ENCODE data around the gene OR5T2. TPM values are rescaled to one million over a fixed set of nuclear protein-coding genes. Genes with fewer than 3 reads are reported as not detected.
"Not testable (repeated sequence)": the region's sequence is repeated elsewhere in the genome, so short reads cannot be mapped to it uniquely, and the experiment has no call there.

The OR5T2 gene
- not detected for total RNA-seq
- polyA plus RNA-seq = not detected

DNA sequence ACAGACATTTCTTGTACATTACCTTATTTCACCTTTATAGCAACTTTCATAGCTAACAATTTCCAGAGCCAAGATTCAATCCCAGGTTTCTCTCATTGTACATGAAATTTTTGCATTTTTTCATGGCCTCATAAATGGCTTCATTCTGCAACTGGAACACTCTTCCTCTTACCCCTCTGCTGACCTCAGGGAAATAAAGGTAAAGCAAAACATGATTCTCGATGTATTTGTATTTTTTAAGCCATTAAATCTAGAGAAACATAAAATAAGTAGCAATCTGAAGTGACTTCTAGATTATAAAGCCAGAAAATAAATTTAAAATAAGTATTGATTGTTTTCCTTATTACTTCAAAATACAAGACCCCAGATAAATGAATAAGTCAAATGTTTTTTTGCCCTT, at the start of gene OR5T2:
Gene OR5T2, minus strand, starts transcription at position 101 of the 400 bp plus-strand sequence. CDS start 1,193 bp downstream, outside the sequence.
- H3K4me1 Mint-ChIP-seq = no peaks in the 10 kb centered on the region
- H3K36me3 Mint-ChIP-seq = no peaks in the 10 kb centered on the region
- no peaks in the 10 kb centered on the region for H3K27me3 Mint-ChIP-seq
- Histone ChIP-seq H3K9me3 (ENCODE audit: control insufficient read depth in 2 of 2, low read length in 2 of 2) (peaks cover 0 to 4% of the 10 kb centered on the region in 2 experiments), H3K4me3 (ENCODE audit: low read depth, low read length) (no peak within 1 kb of the TSS), H3K27me3 (ENCODE audit: control insufficient read depth, insufficient read depth, low read length) (no peaks in the 10 kb centered on the region), H3K36me3 (ENCODE audit: control insufficient read depth, insufficient read depth, low read length) (no peaks in the 10 kb centered on the region), H3K4me1 (ENCODE audit: control insufficient read depth, insufficient read depth, low read length, poor library complexity, severe bottlenecking) (no peaks in the 10 kb centered on the region), H3K27ac (ENCODE audit: insufficient read depth, low read length, poor library complexity, severe bottlenecking) (no peak within 1 kb of the TSS)
- no peak within 1 kb of the TSS for H3K4me3 Mint-ChIP-seq
- peaks cover 2 to 17% (median 6%) of the 10 kb centered on the region in 7 donors for H3K9me3 Mint-ChIP-seq
- DNase-seq = no peak
- no peak within 1 kb of the TSS for H3K27ac Mint-ChIP-seq
- no peak for ATAC-seq (ENCODE audit: low read depth in 2 of 2)

DNA sequence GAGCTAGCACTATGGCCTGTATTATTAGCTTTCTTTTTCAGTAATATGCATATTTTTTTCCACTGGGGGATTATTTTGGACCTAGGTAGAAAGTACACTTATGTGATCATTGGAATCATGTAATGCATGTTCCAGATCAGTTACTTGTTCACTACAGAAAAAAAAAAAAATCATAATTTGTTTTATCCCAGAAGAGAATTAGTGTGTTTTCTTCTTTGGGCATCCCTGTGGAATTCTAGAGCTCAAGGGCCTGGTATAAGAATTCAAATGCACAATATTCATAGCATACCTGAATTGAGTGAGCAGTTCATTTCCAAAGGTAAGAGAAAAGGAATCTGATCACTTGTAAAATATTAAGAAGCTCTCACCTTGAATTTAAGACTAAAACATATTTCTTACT, 39.8 kb upstream of the OR5T2 start, which contains the start of gene OR5T1:
Gene OR5T1, plus strand, starts transcription at position 301 of the 400 bp plus-strand sequence. CDS start 1,485 bp downstream, outside the sequence.
- Mint-ChIP-seq H3K9me3 (peaks cover 3 to 23% (median 8%) of the 10 kb centered on the region in 7 donors), H3K4me3 (no peak within 1 kb of the TSS), H3K27ac (no peak within 1 kb of the TSS), H3K4me1 (no peaks in the 10 kb centered on the region), H3K27me3 (no peaks in the 10 kb centered on the region), H3K36me3 (no peaks in the 10 kb centered on the region)
- no peak for ATAC-seq (ENCODE audit: low read depth in 2 of 2)
- no peak for DNase-seq
- Histone ChIP-seq H3K27me3 (ENCODE audit: control insufficient read depth, insufficient read depth, low read length) (no peaks in the 10 kb centered on the region), H3K36me3 (ENCODE audit: control insufficient read depth, insufficient read depth, low read length) (no peaks in the 10 kb centered on the region), H3K9me3 (ENCODE audit: control insufficient read depth in 2 of 2, low read length in 2 of 2) (peaks cover 0 to 5% of the 10 kb centered on the region in 2 experiments), H3K4me1 (ENCODE audit: control insufficient read depth, insufficient read depth, low read length, poor library complexity, severe bottlenecking) (no peaks in the 10 kb centered on the region), H3K4me3 (ENCODE audit: low read depth, low read length) (no peak within 1 kb of the TSS), H3K27ac (ENCODE audit: insufficient read depth, low read length, poor library complexity, severe bottlenecking) (no peak within 1 kb of the TSS)

DNA sequence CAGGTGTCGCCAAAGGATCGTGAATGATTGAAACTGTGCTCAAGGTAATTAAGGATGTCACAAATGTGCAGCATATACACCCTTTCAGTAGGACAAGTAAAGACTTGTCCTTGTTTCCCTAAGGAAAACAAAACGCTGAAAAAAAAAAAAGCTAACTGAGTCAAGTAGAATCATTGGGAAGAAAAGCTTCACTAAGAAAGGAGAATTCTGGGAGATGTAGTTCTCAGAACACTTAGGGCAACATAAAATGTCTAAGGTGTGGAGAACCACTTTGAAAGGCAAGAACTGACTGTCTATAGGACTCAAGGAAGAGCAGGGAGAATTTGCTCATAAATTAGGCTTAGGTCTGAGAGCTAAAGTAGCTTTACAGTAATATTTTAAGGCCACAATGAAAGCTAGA, 37.0 kb upstream of the OR5T2 start:
- no peaks in the 10 kb centered on the region for H3K36me3 Mint-ChIP-seq
- H3K27ac Mint-ChIP-seq = no peak overlapping the region
- no peak overlapping the region for H3K4me3 Mint-ChIP-seq
- no peak for DNase-seq
- peaks cover 0 to 1% of the 10 kb centered on the region in 2 experiments for H3K9me3 ChIP-seq (ENCODE audit: control insufficient read depth in 2 of 2, low read length in 2 of 2)
- H3K27ac ChIP-seq (ENCODE audit: insufficient read depth, low read length, poor library complexity, severe bottlenecking) = no peak overlapping the region
- H3K9me3 Mint-ChIP-seq = peaks cover 0 to 20% (median 3%) of the 10 kb centered on the region in 7 donors
- no peak overlapping the region for H3K4me3 ChIP-seq (ENCODE audit: low read depth, low read length)
- H3K4me1 Mint-ChIP-seq = no peaks in the 10 kb centered on the region
- H3K4me1 ChIP-seq (ENCODE audit: control insufficient read depth, insufficient read depth, low read length, poor library complexity, severe bottlenecking) = no peaks in the 10 kb centered on the region
- ATAC-seq (ENCODE audit: low read depth in 2 of 2) = no peak
- no peaks in the 10 kb centered on the region for H3K27me3 ChIP-seq (ENCODE audit: control insufficient read depth, insufficient read depth, low read length)
- no peaks in the 10 kb centered on the region for H3K27me3 Mint-ChIP-seq
- H3K36me3 ChIP-seq (ENCODE audit: control insufficient read depth, insufficient read depth, low read length) = no peaks in the 10 kb centered on the region

DNA sequence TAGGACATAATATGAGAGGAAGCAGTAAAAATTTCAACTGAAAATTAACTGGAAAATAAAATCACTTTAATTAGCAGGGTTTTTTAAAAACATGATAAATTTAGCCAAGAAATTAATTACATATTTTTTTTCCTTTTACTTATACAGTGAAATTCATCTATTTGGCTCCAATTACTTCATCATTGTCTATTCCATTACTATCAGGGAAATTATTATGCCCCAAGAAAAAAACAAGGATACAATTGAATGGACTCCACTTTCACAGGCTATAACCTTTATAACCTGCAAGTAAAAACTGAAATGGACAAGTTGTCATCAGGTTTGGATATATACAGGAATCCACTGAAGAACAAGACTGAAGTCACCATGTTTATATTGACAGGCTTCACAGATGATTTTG, 17.9 kb upstream of the OR5T2 start, which contains the start of gene OR5T3:
Gene OR5T3, plus strand, starts transcription at position 301 of the 400 bp plus-strand sequence. Its CDS starts 0 bp downstream, at position 301.
- ATAC-seq (ENCODE audit: low read depth in 2 of 2) (no peak), DNase-seq (no peak)
- no peaks in the 10 kb centered on the region for H3K36me3 Mint-ChIP-seq
- no peaks in the 10 kb centered on the region for H3K4me1 Mint-ChIP-seq
- peaks cover 0 to 20% (median 4%) of the 10 kb centered on the region in 7 donors for H3K9me3 Mint-ChIP-seq
- H3K9me3 ChIP-seq (ENCODE audit: control insufficient read depth in 2 of 2, low read length in 2 of 2) = peaks cover 0 to 3% of the 10 kb centered on the region in 2 experiments
- no peaks in the 10 kb centered on the region for H3K27me3 Mint-ChIP-seq
- H3K27ac ChIP-seq (ENCODE audit: insufficient read depth, low read length, poor library complexity, severe bottlenecking) = no peak within 1 kb of the TSS
- H3K36me3 ChIP-seq (ENCODE audit: control insufficient read depth, insufficient read depth, low read length) = no peaks in the 10 kb centered on the region
- H3K27me3 ChIP-seq (ENCODE audit: control insufficient read depth, insufficient read depth, low read length) = no peaks in the 10 kb centered on the region
- no peak within 1 kb of the TSS for H3K4me3 Mint-ChIP-seq
- no peaks in the 10 kb centered on the region for H3K4me1 ChIP-seq (ENCODE audit: control insufficient read depth, insufficient read depth, low read length, poor library complexity, severe bottlenecking)
- no peak within 1 kb of the TSS for H3K4me3 ChIP-seq (ENCODE audit: low read depth, low read length)
- no peak within 1 kb of the TSS for H3K27ac Mint-ChIP-seq

DNA sequence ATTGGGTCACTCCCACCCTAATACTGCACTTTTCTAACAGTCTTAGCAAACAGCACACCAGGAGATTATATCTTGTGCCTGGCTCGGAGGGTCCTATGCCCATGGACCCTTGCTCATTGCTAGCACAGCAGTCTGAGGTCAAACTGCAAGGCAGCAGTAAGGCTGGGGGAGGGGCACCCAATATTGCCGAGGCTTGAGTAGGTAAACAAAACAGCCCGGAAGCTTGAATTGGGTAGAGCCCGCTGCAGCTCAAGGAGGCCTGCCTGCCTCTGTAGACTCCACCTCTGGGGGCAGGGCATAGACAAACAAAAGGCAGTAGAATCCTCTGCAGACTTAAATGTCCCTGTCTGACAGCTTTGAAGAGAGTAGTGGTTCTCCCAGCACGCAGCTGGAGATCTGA, 14.3 kb downstream of the OR5T2 start:
- not testable (repeated sequence) for H3K36me3 ChIP-seq (ENCODE audit: control insufficient read depth, insufficient read depth, low read length); DNase-seq; H3K4me1 ChIP-seq (ENCODE audit: control insufficient read depth, insufficient read depth, low read length, poor library complexity, severe bottlenecking); H3K27ac Mint-ChIP-seq; H3K27ac ChIP-seq (ENCODE audit: insufficient read depth, low read length, poor library complexity, severe bottlenecking); ATAC-seq (ENCODE audit: low read depth in 2 of 2); H3K36me3 Mint-ChIP-seq; H3K27me3 ChIP-seq (ENCODE audit: control insufficient read depth, insufficient read depth, low read length); H3K4me1 Mint-ChIP-seq; H3K27me3 Mint-ChIP-seq; H3K4me3 Mint-ChIP-seq; H3K4me3 ChIP-seq (ENCODE audit: low read depth, low read length); H3K9me3 ChIP-seq (ENCODE audit: control insufficient read depth in 2 of 2, low read length in 2 of 2)
- peaks cover 0 to 50% (median 12%) of the 10 kb centered on the region in 7 donors for H3K9me3 Mint-ChIP-seq

DNA sequence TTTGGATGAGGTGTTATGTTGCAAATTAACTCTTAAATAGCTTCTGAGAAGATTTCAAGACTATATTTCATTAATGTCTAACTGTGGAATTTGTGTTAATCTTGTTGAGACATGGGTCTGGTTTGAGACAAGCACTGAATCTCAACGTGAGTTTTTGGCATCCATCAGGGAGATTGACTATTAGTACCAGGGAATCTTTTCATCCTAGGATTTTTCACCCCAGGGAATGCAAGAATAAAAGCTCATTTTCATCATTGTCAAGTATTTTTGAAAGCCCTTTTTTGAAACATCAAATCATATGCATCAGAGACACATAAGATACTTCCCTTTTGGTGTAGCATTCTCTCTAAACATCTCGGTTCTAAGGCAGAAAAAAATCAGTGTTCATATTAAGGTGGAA, 19.5 kb downstream of the OR5T2 start:
- Mint-ChIP-seq H3K27ac (no peak overlapping the region), H3K4me1 (no peaks in the 10 kb centered on the region), H3K27me3 (no peaks in the 10 kb centered on the region), H3K36me3 (no peaks in the 10 kb centered on the region), H3K9me3 (peaks cover 0 to 40% (median 8%) of the 10 kb centered on the region in 7 donors), H3K4me3 (no peak overlapping the region)
- Histone ChIP-seq H3K9me3 (ENCODE audit: control insufficient read depth in 2 of 2, low read length in 2 of 2) (peaks cover 5 to 10% of the 10 kb centered on the region in 2 experiments), H3K27ac (ENCODE audit: insufficient read depth, low read length, poor library complexity, severe bottlenecking) (no peak overlapping the region), H3K4me3 (ENCODE audit: low read depth, low read length) (no peak overlapping the region), H3K36me3 (ENCODE audit: control insufficient read depth, insufficient read depth, low read length) (no peaks in the 10 kb centered on the region), H3K27me3 (ENCODE audit: control insufficient read depth, insufficient read depth, low read length) (no peaks in the 10 kb centered on the region), H3K4me1 (ENCODE audit: control insufficient read depth, insufficient read depth, low read length, poor library complexity, severe bottlenecking) (no peaks in the 10 kb centered on the region)
- DNase-seq (no peak), ATAC-seq (ENCODE audit: low read depth in 2 of 2) (no peak)

DNA sequence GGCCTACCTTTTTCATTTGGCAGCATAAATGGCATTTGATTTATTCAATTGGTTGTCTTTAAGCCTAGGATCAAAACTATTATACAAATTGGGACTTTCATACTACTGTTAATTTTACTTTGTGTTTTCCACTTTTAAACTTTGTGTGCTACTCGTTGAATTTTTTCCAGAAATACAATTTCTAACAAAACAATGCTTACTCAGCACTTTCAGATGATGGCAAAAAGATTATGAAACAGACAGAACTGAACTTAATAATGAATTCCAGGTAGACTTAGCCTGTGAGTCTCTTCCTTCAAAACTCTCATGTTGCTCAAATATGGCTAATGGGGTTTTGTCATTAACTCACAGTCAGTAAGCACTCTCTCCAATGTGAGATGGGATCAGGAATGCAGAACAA, 26.3 kb downstream of the OR5T2 start:
- Mint-ChIP-seq H3K27ac (no peak overlapping the region), H3K36me3 (no peaks in the 10 kb centered on the region), H3K9me3 (peaks cover 0 to 22% (median 6%) of the 10 kb centered on the region in 7 donors), H3K4me1 (no peaks in the 10 kb centered on the region), H3K27me3 (no peaks in the 10 kb centered on the region), H3K4me3 (no peak overlapping the region)
- H3K9me3 ChIP-seq (ENCODE audit: control insufficient read depth in 2 of 2, low read length in 2 of 2) = peaks cover 3 to 15% of the 10 kb centered on the region in 2 experiments
- H3K27ac ChIP-seq (ENCODE audit: insufficient read depth, low read length, poor library complexity, severe bottlenecking) = no peak overlapping the region
- H3K4me3 ChIP-seq (ENCODE audit: low read depth, low read length) = no peak overlapping the region
- H3K27me3 ChIP-seq (ENCODE audit: control insufficient read depth, insufficient read depth, low read length) = no peaks in the 10 kb centered on the region
- no peaks in the 10 kb centered on the region for H3K36me3 ChIP-seq (ENCODE audit: control insufficient read depth, insufficient read depth, low read length)
- DNase-seq (no peak), ATAC-seq (ENCODE audit: low read depth in 2 of 2) (no peak)
- no peaks in the 10 kb centered on the region for H3K4me1 ChIP-seq (ENCODE audit: control insufficient read depth, insufficient read depth, low read length, poor library complexity, severe bottlenecking)

DNA sequence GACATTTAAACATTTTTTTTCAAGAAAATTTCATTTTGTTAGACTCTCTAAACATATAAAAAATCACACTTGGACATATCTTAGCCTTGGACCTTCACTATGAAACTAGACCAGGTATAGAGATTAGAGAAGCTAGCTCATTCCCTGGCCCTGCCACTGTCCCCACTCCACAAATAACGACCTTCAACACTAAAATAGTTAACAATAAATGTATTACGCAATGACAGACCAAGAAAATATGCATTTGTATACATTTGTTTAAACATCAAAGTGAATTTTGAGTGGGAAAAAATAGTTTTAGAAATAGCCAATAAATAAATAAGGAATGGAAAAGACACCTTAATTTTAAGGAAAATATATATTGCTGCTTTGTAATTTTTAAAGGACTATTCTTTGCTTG, 36.7 kb downstream of the OR5T2 start:
- Mint-ChIP-seq H3K27ac (no peak overlapping the region), H3K4me3 (no peak overlapping the region), H3K27me3 (no peaks in the 10 kb centered on the region), H3K9me3 (peaks cover 0 to 14% (median 6%) of the 10 kb centered on the region in 7 donors), H3K36me3 (no peaks in the 10 kb centered on the region), H3K4me1 (no peaks in the 10 kb centered on the region)
- Histone ChIP-seq H3K4me1 (ENCODE audit: control insufficient read depth, insufficient read depth, low read length, poor library complexity, severe bottlenecking) (no peaks in the 10 kb centered on the region), H3K27me3 (ENCODE audit: control insufficient read depth, insufficient read depth, low read length) (no peaks in the 10 kb centered on the region), H3K9me3 (ENCODE audit: control insufficient read depth in 2 of 2, low read length in 2 of 2) (no peaks in the 10 kb centered on the region), H3K4me3 (ENCODE audit: low read depth, low read length) (no peak overlapping the region), H3K27ac (ENCODE audit: insufficient read depth, low read length, poor library complexity, severe bottlenecking) (no peak overlapping the region), H3K36me3 (ENCODE audit: control insufficient read depth, insufficient read depth, low read length) (no peaks in the 10 kb centered on the region)
- DNase-seq (no peak), ATAC-seq (ENCODE audit: low read depth in 2 of 2) (no peak)
